Lung (tissue), 12 donors: Measurements from ENCODE around the gene CHN2. TPM values are rescaled to one million over a fixed set of nuclear protein-coding genes. Genes with fewer than 3 reads are reported as not detected.

ENCODE experiments used
- ATAC-seq: fragments of 200-7000 bp; cut with Tn5 transposase; one replicate; pipeline ENCODE4 v1.9.1; 2020; ENCODE audit warnings: moderate number of reproducible peaks; ENCODE audit not compliant: insufficient read depth, low FRiP score
- DNase-seq, 3 donors: peaks; one replicate each; pipeline ENCODE4 v3.0.0-alpha.2; 2013 to 2017
- H3K27ac ChIP-seq, 2 donors: one replicate each; pipeline ENCODE4 v1.5.1; 2013; ENCODE audit warnings: mild to moderate bottlenecking in 2 of 2, moderate library complexity in 2 of 2, control low read depth in 1 of 2, inconsistent platforms in 1 of 2, low read depth in 1 of 2, low read length in 1 of 2
- H3K27me3 ChIP-seq, 3 donors: one replicate each; pipeline ENCODE4 v1.5.1; 2013; ENCODE audit warnings: low read length in 2 of 3; ENCODE audit not compliant: control insufficient read depth in 3 of 3, insufficient read depth in 3 of 3
- H3K36me3 ChIP-seq, 4 donors: one replicate each; pipeline ENCODE4 v1.5.1; 2013; ENCODE audit warnings: low read length in 4 of 4, mild to moderate bottlenecking in 1 of 4, moderate library complexity in 1 of 4; ENCODE audit not compliant: control insufficient read depth in 4 of 4, insufficient read depth in 4 of 4
- H3K4me1 ChIP-seq, 5 donors: one replicate each; pipeline ENCODE4 v1.5.1; 2013; ENCODE audit warnings: low read length in 5 of 5, mild to moderate bottlenecking in 2 of 5, moderate library complexity in 1 of 5; ENCODE audit not compliant: control insufficient read depth in 5 of 5, insufficient read depth in 5 of 5
- H3K4me3 ChIP-seq: one replicate; pipeline ENCODE4 v1.5.1; 2013; ENCODE audit warnings: mild to moderate bottlenecking, control low read depth, moderate library complexity
- H3K9ac ChIP-seq, 2 donors: one replicate each; pipeline ENCODE4 v1.5.1; 2013; ENCODE audit warnings: low read length in 2 of 2, control low read depth in 1 of 2; ENCODE audit not compliant: insufficient read depth in 1 of 2
- H3K9me3 ChIP-seq, 4 donors: one replicate each; pipeline ENCODE4 v1.5.1; 2013; ENCODE audit warnings: low read length in 3 of 4, mild to moderate bottlenecking in 1 of 4, moderate library complexity in 1 of 4; ENCODE audit not compliant: control insufficient read depth in 4 of 4, insufficient read depth in 3 of 4
- CTCF ChIP-seq: IDR thresholded peaks from 2 replicates; pipeline ENCODE4 v1.5.1; 2012; ENCODE audit warnings: mild to moderate bottlenecking; ENCODE audit errors: control extremely low read depth, extremely low read depth
- WGBS, 2 donors: extraction: QIAGEN DNeasy Blood & Tissue Kit; methylation state at CpG; one replicate each; pipeline ENCODE4 v1.1.7; 2013; 5-methylcytosine and 5-hydroxymethylcytosine counted together
- polyA plus RNA-seq, 2 donors: library from polyadenylated mRNA; stranded (reverse); fragments of 200-250 nt; gene quantifications; one replicate each; pipeline ENCODE4 v1.2.1, GENCODE V29; 2013
- total RNA-seq, 2 donors: library from RNA; depleted of rRNA in 1 of 2; stranded (reverse); fragments of >200 nt in 1 of 2; gene quantifications; one replicate each; pipeline ENCODE4 v1.2.1, GENCODE V29; 2014 to 2021
- donor health status: control.
- donor health status: control.
- donor health status: Bipolar disorder and iron deficiency.
- donor health status: healthy.
- donor health status: DM: yes; HTN: yes; CAD: no.

CHN2 gene
- total and polyA plus RNA-seq, 4 donors: 3.2 to 11.0 (median 6.7) TPM

GRCh38 chr7:29430279-29430949 lies 235.8 kb downstream of the CHN2 start:
- Histone ChIP-seq H3K4me1 (peaks cover 0 to 7% (median 0%) of the 10 kb centered on the region in 5 donors), H3K9me3 (no peaks in the 10 kb centered on the region), H3K4me3 (no peak overlapping the region), H3K9ac (no peak overlapping the region), H3K36me3 (no peaks in the 10 kb centered on the region), H3K27me3 (no peaks in the 10 kb centered on the region), H3K27ac (no peak overlapping the region)
- ATAC-seq (no peak), DNase-seq (no peak)
- no peak for TF ChIP-seq CTCF
- 91 to 95% methylated on average over 8 of the region's 8 CpGs for WGBS, 2 donors

GRCh38 chr7:29431686-29432085 lies 237.1 kb downstream of the CHN2 start:
- H3K27me3 ChIP-seq: no peaks in the 10 kb centered on the region
- DNase-seq: no peak
- TF ChIP-seq CTCF: no peak

GRCh38 chr7:29432721-29433120 lies 238.1 kb downstream of the CHN2 start:
- Histone ChIP-seq H3K27me3 (no peaks in the 10 kb centered on the region), H3K9me3 (no peaks in the 10 kb centered on the region), H3K27ac (no peak overlapping the region), H3K4me3 (no peak overlapping the region), H3K36me3 (no peaks in the 10 kb centered on the region), H3K9ac (no peak overlapping the region), H3K4me1 (peaks cover 0 to 7% (median 0%) of the 10 kb centered on the region in 5 donors)
- WGBS, 2 donors: 87 to 94% methylated on average over 7 of the region's 7 CpGs
- DNase-seq (no peak), ATAC-seq (no peak)
- no peak for TF ChIP-seq CTCF

More at GRCh38 chr7:29431686-29432085, 237.1 kb downstream of the CHN2 start:
- no peak for ATAC-seq
- H3K27ac ChIP-seq: no peak overlapping the region
- no peaks in the 10 kb centered on the region for H3K9me3 ChIP-seq
- peaks cover 0 to 7% (median 0%) of the 10 kb centered on the region in 5 donors for H3K4me1 ChIP-seq
- H3K9ac ChIP-seq: no peak overlapping the region
- no peaks in the 10 kb centered on the region for H3K36me3 ChIP-seq
- H3K4me3 ChIP-seq: no peak overlapping the region
- 93 to 96% methylated on average over 3 of the region's 3 CpGs for WGBS, 2 donors

- H3K27me3 ChIP-seq: no peaks in the 10 kb centered on the region
- no peak overlapping the region for H3K27ac ChIP-seq
- no peak overlapping the region for H3K4me3 ChIP-seq
- 96 to 97% methylated on average over 2 of the region's 2 CpGs for WGBS, 2 donors
- no peak for TF ChIP-seq CTCF
- H3K9me3 ChIP-seq: no peaks in the 10 kb centered on the region
- no peaks in the 10 kb centered on the region for H3K36me3 ChIP-seq
- DNase-seq (no peak), ATAC-seq (no peak)
- peaks cover 0 to 2% (median 0%) of the 10 kb centered on the region in 5 donors for H3K4me1 ChIP-seq
- no peak overlapping the region for H3K9ac ChIP-seq
Measured at GRCh38 chr7:29434380-29434768, 239.8 kb downstream of the CHN2 start.
